ENCODE measurements around the gene CADM1.

CADM1 gene

DNA sequence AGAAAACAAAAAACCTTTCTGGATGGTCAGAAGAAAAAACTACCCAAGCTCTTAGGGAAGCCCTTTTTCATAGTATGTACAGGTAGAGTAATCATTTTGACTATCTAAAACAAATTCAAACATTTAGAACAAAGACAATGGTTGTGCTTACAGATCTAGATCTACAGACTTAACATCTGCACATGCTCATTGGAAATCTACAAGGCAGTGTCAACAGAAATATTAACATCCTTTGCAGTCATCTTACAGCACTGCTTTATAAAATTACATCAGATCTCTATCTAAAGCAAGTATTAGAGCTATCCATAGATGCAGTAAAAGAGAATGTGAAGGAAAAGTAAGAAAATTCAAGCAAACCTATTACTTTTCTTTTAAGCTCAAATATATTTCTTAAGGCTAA is 110.3 kb downstream of the CADM1 start:
- DNase-seq: no peak

- peak; percentile 78 for DNase-seq
These were observed 112.6 kb downstream of the CADM1 start for GRCh38 chr11:115391598-115391997.

- no peak for DNase-seq
These were observed 113.1 kb downstream of the CADM1 start for GRCh38 chr11:115391160-115391559.

DNA sequence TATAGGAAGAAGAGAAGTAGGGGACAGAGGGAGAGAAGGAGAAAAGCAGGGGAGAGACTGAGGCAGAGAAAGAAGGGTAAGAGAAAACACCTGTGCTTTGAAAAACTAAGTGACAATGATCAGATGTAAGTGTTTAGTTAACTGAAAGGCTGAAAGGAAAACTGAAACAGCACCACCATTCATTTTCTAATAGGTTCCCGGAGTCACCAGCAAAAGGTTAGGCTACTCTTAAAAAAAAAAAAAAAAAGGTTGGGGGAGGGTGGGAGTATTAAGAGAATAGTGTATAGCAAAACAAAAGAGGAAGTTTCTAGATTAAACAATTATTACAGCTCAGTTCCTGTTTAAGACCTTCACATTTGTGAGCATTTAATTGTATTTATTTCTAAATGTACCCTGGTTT is 113.8 kb downstream of the CADM1 start:
- no peak for DNase-seq

GRCh38 chr11:115389790-115390189 is 114.4 kb downstream of the CADM1 start:
- DNase-seq: no peak

DNA sequence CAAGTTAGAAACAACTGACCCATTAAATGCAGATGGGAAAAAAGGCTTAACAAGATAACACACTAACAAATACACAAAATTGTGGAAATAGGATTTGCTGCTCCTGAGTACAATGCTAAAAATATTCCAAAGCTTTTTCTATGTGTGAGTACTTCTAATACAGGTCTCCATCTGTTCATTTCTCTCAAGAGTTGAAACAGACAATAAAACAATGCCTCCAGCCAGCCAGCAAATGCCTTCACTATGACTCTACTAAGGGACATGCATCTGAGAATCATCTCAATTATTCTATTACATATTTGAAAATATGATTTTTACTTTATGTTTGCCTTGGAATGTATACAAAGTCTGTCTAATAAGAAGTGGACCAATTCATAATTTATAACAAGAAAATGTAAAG is 119.0 kb downstream of the CADM1 start:
- no peak for DNase-seq

- DNase-seq: no peak
These were observed 120.0 kb downstream of the CADM1 start for GRCh38 chr11:115384236-115384635.

GRCh38 chr11:115383431-115383830 is 120.8 kb downstream of the CADM1 start:
- DNase-seq: no peak

GRCh38 chr11:115379528-115379927 is 124.7 kb downstream of the CADM1 start:
- no peak for DNase-seq

DNA sequence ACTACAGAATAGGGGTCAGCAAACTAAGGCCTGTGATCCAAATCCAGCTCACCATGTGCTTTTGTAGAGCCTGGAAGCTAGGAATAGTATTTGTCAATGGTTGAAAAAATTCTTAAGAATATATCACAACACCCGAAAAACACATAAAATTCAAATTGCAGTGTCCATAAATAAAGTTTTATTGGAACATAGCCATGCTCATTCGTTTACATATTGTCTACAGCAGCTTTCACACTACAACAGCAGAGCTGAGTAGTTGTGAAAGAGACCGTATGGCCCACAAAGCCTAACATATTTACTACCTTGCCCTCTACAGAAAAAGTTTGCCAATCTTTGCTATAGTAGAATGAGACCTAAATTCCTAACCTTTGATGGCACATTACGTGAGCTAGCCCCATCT is 125.7 kb downstream of the CADM1 start:
- DNase-seq: no peak

GRCh38 chr11:115377882-115378296 is 126.3 kb downstream of the CADM1 start:
- DNase-seq: peak; percentile 47

GRCh38 chr11:115368616-115369015 is 135.6 kb downstream of the CADM1 start:
- DNase-seq: no peak

- no peak for DNase-seq
These were observed 137.4 kb downstream of the CADM1 start for GRCh38 chr11:115366826-115367225.

DNA sequence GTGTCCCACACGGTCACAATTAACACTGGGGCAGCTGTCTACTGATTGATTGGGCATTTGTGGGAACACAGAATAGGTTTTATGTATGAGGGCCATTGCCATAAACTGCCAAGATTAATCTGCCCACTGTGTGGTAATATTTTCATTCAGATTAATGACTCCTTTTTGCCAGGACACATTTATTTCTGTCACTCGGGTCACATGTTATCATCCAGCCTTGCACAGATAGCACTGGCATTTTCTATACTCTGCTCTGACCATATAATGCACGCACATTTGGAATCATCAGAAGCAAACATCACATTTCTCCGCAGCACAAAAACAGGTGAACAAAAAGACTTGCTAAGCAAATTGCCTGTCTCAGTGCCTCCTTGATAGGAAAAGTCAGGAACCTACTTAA is 138.3 kb downstream of the CADM1 start:
- DNase-seq: no peak

DNA sequence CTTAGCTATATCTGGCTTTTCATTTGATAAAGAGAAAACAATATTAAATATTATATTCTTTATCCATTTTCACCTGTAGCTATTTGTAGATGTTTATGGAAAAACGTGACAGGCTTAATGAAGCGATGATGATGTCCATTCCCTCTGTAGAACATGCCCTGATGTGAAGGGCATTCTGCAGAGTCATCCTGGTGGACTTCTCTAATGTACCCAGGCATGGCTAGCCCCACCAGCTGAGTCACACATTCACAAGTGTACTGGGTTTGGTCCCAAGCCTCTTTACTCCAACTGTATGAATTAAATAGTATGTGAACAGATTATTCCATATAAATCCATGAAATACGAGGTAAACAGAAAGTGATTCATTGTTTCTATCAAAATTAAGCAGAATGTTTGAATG is 139.3 kb downstream of the CADM1 start:
- DNase-seq: no peak

GRCh38 chr11:115363921-115364320 is 140.3 kb downstream of the CADM1 start:
- no peak for DNase-seq

DNA sequence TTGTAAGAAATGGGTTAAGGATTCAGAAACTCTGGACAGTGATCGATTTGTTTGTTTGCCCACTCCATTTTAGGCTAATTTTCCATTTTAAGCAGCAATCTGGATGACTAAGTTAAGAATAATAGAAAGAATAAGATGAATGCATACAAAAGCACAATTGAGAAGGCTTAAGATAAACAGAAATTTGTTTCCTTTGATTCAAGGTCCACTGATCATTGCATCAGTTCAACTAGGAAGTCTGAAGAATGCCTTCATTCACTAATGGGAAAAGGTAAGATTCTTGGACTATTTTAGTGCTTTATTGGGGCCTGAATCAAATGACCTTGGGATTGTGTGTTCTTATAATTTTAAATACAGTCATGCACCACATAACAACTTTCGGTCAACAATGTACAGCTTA is 140.8 kb downstream of the CADM1 start:
- DNase-seq: no peak

DNA sequence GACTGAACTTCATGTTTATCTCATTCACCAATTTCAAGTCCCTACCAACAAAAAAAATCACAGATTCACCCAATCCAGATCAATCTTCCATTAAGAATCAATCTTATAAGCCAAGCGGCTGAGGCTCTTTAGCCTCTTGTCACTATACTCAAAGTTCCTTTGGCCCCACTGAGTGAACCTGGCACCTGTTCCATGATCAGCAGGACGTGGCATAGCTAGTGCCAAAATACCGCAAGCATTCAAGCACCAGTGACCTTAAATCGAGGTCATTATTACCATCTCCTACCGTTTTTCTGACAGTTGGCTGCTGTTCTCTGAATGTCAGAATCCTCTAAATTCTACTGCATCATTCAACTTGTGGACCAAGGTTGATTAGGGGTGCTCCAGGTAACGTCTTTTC is 141.2 kb downstream of the CADM1 start:
- no peak for DNase-seq

DNA sequence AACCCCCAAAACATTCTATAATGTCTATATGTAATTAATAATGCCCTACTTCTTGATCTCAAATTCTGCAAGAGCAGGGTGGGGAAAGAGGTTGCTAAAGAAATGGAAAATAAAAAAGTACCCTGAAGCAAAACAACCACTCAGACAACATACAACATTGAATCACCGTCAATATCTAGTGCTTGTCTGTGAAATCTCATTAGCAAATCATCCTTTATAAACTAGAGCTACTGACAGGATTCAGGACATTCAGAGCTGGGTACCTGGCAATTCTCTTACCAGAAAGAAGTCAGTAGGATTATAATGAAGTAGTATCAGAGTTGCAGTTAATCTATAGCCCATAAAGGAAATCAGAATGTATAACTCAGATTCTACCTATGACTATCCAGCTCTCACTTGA is 143.2 kb downstream of the CADM1 start:
- DNase-seq: no peak

- no peak for DNase-seq
These were observed 143.9 kb downstream of the CADM1 start for GRCh38 chr11:115360186-115360824.

DNA sequence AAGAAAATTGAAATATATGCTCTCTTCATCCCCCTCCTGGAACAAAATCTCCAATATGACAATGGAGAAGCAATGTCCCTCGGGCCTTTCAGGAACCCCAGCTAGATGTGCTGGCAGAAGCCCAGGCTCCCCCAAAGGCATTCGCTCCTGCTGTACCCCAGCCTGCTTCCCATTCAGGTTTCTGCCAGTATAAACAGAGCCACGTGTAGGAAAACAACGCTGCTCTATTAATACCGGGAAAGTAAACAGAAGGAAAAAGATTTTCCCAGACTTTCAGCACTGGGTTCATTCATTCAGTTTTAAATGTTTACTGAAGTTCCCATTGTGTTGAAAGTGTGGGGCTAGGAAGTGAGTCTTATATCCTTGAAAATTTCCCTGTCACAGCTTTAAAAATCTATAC is 147.1 kb downstream of the CADM1 start:
- DNase-seq: peak; percentile 67

DNA sequence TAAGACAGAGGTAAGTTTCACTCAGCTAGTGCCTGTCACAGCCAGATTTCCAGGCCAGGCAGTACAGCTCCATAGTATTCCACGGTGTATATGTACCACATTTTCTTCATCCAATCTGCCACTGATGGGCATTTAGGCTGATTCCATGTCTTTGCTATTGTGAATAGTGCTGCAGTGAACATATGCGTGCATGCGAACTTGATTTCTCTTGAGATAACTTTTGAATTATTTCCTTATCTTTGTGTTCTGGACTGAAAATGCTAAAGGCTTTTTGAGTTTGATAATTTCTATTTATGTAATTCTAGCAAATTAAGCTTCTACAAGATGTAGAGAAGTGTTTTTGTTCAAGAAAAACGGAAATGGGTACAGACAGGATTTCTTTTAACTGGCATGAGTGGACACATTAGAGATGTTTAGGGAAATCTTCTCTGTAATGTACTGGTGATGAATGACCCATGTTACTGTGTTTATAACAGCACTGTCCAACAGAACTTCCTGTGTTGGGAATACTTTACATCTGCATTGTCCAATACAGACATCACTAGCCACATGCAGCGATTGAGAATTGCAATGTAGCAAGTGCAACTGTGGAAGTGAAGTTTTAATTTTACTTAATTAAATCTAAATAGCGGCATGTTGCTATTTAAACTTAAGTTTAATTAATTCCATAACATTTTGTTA is 151.3 kb downstream of the CADM1 start:
- no peak for DNase-seq

DNA sequence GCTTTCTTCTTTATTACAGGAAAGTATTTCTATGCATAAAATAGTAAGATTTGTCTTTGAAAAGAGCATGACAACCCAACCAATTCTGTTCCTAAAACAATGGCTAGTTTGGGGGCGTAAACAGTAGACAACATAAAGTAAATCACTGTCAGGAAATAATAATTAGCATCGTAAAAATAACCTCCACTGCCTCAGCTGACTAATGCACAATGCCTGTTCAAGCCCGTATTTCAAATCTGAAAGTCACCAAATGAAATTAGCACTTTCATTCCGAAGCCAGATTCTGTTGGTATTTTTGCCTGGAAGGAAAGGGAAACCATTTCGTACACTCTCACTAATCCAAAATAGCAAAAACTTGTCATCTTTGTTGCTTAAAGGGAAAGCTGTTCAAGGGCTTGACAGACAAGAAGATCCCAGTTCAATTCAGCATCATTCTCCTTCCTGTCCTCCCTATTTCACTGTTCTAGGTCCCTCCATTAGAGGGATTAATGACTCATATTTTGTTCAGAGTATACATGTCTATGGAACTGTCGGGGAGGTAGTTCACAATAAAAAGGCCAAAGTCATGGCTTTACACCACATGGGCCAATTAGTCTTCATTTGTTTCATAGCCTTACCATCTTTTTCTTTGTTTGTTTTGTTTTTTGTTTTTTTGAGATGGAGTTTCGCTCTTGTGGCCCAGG is 154.7 kb downstream of the CADM1 start:
- peak; percentile 43 for DNase-seq

GRCh38 chr11:115348416-115348815 is 155.8 kb downstream of the CADM1 start:
- DNase-seq: peak; percentile 24
